SU-DHL-6 (cell line): ENCODE results near the gene ALOX5AP.

Experiments
- CTCF ChIP-seq: fragments of 200-600 bp; sonication (generic); IDR thresholded peaks from one replicate; pipeline ENCODE4 v1.5.1; 2017; ENCODE audit warnings: antibody characterized with exemption, mild to moderate bottlenecking, low read length, moderate library complexity; ENCODE audit not compliant: insufficient read depth, poor library complexity, severe bottlenecking
- EZH2phosphoT487 ChIP-seq: fragments of 200-600 bp; sonication (generic), shearing (Covaris generic); conservative IDR thresholded peaks from 2 replicates; pipeline ENCODE4 v1.6.1; 2018; ENCODE audit warnings: mild to moderate bottlenecking, antibody characterized with exemption, low read length, moderate library complexity, mixed read lengths

DNA sequence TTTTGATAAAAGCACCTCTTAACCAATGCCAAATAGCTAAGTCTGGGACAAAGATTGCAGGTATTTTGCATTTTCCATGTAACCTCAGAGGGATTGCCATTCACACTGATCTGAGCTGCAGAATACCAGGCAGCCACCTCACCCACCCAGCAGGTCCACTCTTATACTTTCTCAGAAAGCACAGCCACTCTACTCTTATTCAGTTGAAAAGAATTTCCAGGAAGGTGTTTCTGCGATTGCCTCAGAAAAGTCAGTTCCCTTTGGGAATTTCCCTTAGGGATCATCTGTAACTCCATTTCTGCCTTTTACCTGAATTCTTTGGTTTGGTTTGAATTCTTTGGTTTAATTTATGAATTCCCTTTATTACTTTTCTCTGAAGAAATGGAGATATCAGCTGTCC is 904 bp upstream of the ALOX5AP start:
- TF ChIP-seq CTCF = no peak
- no peak for TF ChIP-seq EZH2phosphoT487
